Loucy (cell line): ENCODE results near the gene FGF19.

ENCODE experiments used
- H2AFZ ChIP-seq: fragments of 200-600 bp; sonication (generic); 2 replicates; pipeline ENCODE4 v1.6.0; 2016; ENCODE audit warnings: antibody characterized with exemption, mild to moderate bottlenecking, low read length, moderate library complexity
- H3F3A ChIP-seq: fragments of 200-600 bp; 2 replicates; pipeline ENCODE4 v1.6.0; 2016; ENCODE audit warnings: antibody characterized with exemption, low read depth, mild to moderate bottlenecking
- H3K27me3 ChIP-seq: fragments of 200-600 bp; sonication (generic); 2 replicates; pipeline ENCODE4 v1.6.1; 2014; ENCODE audit warnings: low read length, mild to moderate bottlenecking; ENCODE audit not compliant: insufficient read depth, poor library complexity, severe bottlenecking
- H3K36me3 ChIP-seq: fragments of 200-600 bp; sonication (generic); 2 replicates; pipeline ENCODE4 v1.6.1; 2016; ENCODE audit warnings: low read length; ENCODE audit not compliant: insufficient read depth
- H3K4me1 ChIP-seq: fragments of 200-600 bp; sonication (generic); 2 replicates; pipeline ENCODE4 v1.5.1; 2014; ENCODE audit warnings: low read length, mild to moderate bottlenecking; ENCODE audit not compliant: insufficient read depth, poor library complexity, severe bottlenecking
- H3K4me2 ChIP-seq: fragments of 200-600 bp; sonication (generic); 2 replicates; pipeline ENCODE4 v1.6.0; 2014; ENCODE audit warnings: antibody characterized with exemption, low read length, low read depth, mild to moderate bottlenecking; ENCODE audit not compliant: poor library complexity, severe bottlenecking
- H3K4me3 ChIP-seq: fragments of 200-600 bp; sonication (generic); 2 replicates; pipeline ENCODE4 v1.5.1; 2014; ENCODE audit warnings: low read length, mild to moderate bottlenecking, mixed read lengths; ENCODE audit not compliant: poor library complexity, severe bottlenecking
- H3K79me2 ChIP-seq: fragments of 200-600 bp; sonication (generic); 2 replicates; pipeline ENCODE4 v1.6.1; 2014; ENCODE audit warnings: low read length; ENCODE audit not compliant: insufficient read depth
- H3K9ac ChIP-seq: fragments of 200-600 bp; sonication (generic); 2 replicates; pipeline ENCODE4 v1.6.0; 2014; ENCODE audit warnings: mild to moderate bottlenecking, low read depth, low read length, moderate library complexity; ENCODE audit not compliant: poor library complexity, severe bottlenecking
- H3K9me2 ChIP-seq: fragments of 200-600 bp; sonication (generic); replicated peaks from 2 replicates; pipeline ENCODE4 v1.6.1; 2016; ENCODE audit warnings: low read depth, low read length, mixed read lengths
- H3K9me3 ChIP-seq: fragments of 200-600 bp; sonication (generic); 2 replicates; pipeline ENCODE4 v1.6.1; 2014; ENCODE audit warnings: mild to moderate bottlenecking, antibody characterized with exemption, low read length, low read depth; ENCODE audit not compliant: insufficient read depth
- H4K20me1 ChIP-seq: fragments of 200-600 bp; sonication (generic); 2 replicates; pipeline ENCODE4 v1.6.0; 2014; ENCODE audit warnings: antibody characterized with exemption, low read length, mild to moderate bottlenecking; ENCODE audit not compliant: insufficient read depth, poor library complexity, severe bottlenecking
- EZH2phosphoT487 ChIP-seq: fragments of 200-600 bp; IDR thresholded peaks from 2 replicates; pipeline ENCODE4 v1.6.1; 2018; ENCODE audit warnings: antibody characterized with exemption, mild to moderate bottlenecking, moderate library complexity, borderline replicate concordance
- TF ChIP-seq, protein P1 (sequence below): fragments of 200-600 bp; sonication (generic); conservative IDR thresholded peaks from 2 replicates; pipeline ENCODE4 v1.5.1; 2014; ENCODE audit warnings: mild to moderate bottlenecking, antibody characterized with exemption, low read length

Gene FGF19

DNA sequence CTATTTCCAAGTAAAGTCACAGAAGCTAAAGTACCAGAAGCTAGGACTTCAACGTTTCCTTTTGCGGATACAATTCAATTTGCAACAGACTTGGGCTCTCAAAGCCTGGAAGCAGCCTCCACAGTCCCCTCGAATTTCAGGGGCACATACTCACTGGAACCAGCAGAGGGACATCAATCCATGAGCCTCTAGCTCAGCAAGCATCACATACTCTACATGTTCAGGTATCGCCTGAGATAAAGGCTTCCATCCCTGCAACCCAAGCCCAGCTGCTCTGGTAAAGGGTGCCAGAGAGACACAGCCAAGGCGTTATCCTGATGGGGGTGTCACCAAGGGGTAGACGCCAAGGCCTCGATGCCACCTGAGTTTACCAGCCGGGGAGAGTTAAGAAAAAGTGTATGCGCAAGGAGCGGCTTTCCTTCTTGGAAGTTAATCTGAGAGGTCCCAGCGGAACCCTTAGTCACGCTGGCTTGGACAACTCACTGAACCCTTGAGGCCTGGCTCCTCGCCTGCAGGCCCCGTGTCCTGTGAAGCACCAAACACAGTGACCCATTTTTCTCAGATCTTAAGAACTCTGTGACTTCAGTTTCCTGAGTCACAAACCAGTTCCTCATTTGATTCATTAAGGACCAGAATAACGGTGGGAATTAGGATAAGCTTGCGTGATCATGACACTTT lies 41.7 kb downstream of the FGF19 start:
- H3K4me1 ChIP-seq: no peaks in the 10 kb centered on the region
- TF ChIP-seq, protein P1, sequence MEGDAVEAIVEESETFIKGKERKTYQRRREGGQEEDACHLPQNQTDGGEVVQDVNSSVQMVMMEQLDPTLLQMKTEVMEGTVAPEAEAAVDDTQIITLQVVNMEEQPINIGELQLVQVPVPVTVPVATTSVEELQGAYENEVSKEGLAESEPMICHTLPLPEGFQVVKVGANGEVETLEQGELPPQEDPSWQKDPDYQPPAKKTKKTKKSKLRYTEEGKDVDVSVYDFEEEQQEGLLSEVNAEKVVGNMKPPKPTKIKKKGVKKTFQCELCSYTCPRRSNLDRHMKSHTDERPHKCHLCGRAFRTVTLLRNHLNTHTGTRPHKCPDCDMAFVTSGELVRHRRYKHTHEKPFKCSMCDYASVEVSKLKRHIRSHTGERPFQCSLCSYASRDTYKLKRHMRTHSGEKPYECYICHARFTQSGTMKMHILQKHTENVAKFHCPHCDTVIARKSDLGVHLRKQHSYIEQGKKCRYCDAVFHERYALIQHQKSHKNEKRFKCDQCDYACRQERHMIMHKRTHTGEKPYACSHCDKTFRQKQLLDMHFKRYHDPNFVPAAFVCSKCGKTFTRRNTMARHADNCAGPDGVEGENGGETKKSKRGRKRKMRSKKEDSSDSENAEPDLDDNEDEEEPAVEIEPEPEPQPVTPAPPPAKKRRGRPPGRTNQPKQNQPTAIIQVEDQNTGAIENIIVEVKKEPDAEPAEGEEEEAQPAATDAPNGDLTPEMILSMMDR: no peak; the same call in 1 of the 2 replicates
- TF ChIP-seq EZH2phosphoT487: no peak
- no peak overlapping the region for H3K4me2 ChIP-seq
- H3K27me3 ChIP-seq: no peaks in the 10 kb centered on the region
- H3K9ac ChIP-seq: no peak overlapping the region
- no peaks in the 10 kb centered on the region for H3K9me3 ChIP-seq
- no peaks in the 10 kb centered on the region; the same call in 1 of the 2 replicates for H3K36me3 ChIP-seq
- no peaks in the 10 kb centered on the region for H4K20me1 ChIP-seq
- H3K9me2 ChIP-seq: no peaks in the 10 kb centered on the region
- no peaks in the 10 kb centered on the region for H3K79me2 ChIP-seq
- no peak overlapping the region for H2AFZ ChIP-seq
- H3K4me3 ChIP-seq: no peak overlapping the region
- no peaks in the 10 kb centered on the region for H3F3A ChIP-seq

- H3K27me3 ChIP-seq: no peaks in the 10 kb centered on the region
- H3K9me3 ChIP-seq: no peaks in the 10 kb centered on the region
- H3F3A ChIP-seq: no peaks in the 10 kb centered on the region
- H2AFZ ChIP-seq: no peak overlapping the region
- H3K9me2 ChIP-seq: no peaks in the 10 kb centered on the region
- TF ChIP-seq, protein P1: no peak
- TF ChIP-seq EZH2phosphoT487: no peak
- no peaks in the 10 kb centered on the region for H3K79me2 ChIP-seq
- no peaks in the 10 kb centered on the region for H4K20me1 ChIP-seq
- H3K9ac ChIP-seq: no peak overlapping the region
- H3K4me1 ChIP-seq: no peaks in the 10 kb centered on the region
- H3K4me2 ChIP-seq: no peak overlapping the region
- H3K4me3 ChIP-seq: no peak overlapping the region
- H3K36me3 ChIP-seq: no peaks in the 10 kb centered on the region; the same call in 1 of the 2 replicates
Observed at GRCh38 chr11:69661413-69661715, 42.5 kb downstream of the FGF19 start.

DNA sequence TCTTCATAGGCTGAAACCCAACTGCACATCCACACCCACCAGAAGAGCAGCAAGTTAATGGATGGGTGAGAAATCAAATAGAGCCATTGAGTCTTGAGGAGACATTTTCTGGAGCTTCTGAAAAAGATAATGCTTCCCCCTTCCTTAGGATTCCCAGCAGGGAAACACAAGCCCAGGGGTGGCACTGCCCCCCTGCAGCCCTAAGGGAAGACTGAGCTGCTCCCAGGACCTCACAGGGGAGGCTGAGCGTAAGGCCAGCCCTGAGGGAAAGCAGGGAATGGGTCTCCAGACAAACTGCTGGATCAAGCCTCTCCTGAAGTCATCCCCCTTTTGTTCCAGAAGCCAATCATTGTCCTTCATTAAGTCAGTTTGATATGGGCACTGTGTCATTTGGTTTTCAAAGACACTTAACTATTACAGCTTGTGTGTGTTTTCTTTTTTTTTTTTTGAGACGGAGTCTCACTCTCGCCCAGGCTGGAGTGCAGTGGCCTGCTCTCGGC lies 43.8 kb downstream of the FGF19 start:
- Histone ChIP-seq H3K36me3 (no peaks in the 10 kb centered on the region), H3K4me2 (no peak overlapping the region), H3K4me3 (no peak overlapping the region), H3K79me2 (no peaks in the 10 kb centered on the region), H3F3A (no peaks in the 10 kb centered on the region), H3K9me3 (no peaks in the 10 kb centered on the region), H3K9ac (no peak overlapping the region), H3K9me2 (no peaks in the 10 kb centered on the region), H2AFZ (no peak overlapping the region), H3K4me1 (no peaks in the 10 kb centered on the region), H4K20me1 (no peaks in the 10 kb centered on the region), H3K27me3 (no peaks in the 10 kb centered on the region)
- TF ChIP-seq, protein P1: no peak
- TF ChIP-seq EZH2phosphoT487: no peak
